Medulla oblongata (tissue), 1 donor: Measurements from ENCODE around the gene SNX32.
"Not testable (repeated sequence)": the region's sequence is repeated elsewhere in the genome, so short reads cannot be mapped to it uniquely, and the experiment has no call there.

ENCODE experiments used
- DNase-seq: peaks from one replicate; pipeline ENCODE4 v3.0.0-alpha.2; 2015; ENCODE audit errors: extremely low spot score

Gene SNX32

DNA sequence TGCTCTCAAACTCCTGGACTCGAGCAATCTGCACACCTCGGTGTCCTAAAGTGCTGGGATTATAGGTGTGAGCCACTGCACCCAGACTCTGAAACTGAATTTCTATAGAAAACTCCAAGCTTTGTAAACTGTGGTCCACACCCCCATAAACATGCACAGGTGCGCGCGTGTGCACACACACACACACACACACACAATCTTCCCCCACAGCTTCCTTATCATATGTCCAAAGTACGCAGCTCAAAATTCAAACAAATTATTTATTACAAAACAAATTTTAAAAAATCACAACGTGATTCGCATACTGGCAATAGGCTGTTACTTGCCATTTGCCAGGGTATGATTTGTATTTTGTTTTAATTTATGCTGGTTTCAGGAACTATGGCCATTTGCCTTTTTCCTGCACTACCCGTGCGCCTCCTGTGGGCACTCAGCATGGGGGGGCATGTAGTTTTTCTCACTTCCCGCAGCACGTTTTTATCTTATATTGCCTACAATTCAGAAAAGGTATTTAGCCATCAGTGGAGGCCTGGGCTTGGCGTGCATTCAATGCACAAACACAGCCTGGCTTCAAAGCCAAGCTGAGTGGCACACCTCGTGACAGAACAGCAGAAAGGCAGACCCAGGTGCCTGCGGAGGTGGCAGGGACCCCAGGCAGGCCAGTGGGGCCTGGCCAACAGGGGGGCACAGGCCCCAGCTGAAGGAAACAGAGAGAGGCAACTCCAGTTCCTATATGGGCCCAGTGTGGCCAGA lies 10.8 kb upstream of the SNX32 start:
- no peak for DNase-seq

DNA sequence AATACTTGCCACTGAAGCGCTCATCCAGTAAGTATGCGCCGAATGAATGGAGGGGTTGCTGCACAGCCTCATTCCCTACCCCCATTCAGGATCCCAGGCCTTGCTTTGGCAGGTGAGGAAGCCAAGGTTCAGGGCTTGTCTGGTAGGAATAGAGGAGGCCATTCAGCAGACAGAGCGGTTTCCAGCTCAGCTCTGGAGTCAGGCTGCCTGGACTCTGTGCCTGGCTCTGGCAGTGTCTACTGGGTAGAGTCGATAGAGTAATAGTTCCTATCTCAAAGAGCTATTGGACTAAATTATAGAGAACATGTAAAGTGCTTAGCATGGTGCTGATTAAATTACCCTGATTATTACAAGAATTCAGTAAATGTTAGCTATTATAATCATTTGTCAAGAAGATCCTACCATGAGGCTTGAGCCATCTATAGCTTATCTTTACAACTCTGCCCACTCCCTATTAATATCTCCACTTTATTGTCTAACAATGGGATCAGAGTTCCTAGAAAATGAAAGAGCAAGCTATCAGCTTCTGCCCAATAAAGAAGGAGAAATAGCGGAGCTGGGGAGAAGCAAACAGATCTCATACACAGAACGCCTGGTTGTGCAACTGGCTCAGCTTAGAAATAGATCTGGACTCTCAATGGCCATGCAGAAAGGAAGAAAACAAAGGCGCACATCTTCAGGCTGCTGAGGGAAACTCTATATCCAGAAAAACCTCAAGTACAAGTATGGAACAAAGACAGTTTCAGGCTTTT lies 6.6 kb upstream of the SNX32 start:
- DNase-seq: no peak

DNA sequence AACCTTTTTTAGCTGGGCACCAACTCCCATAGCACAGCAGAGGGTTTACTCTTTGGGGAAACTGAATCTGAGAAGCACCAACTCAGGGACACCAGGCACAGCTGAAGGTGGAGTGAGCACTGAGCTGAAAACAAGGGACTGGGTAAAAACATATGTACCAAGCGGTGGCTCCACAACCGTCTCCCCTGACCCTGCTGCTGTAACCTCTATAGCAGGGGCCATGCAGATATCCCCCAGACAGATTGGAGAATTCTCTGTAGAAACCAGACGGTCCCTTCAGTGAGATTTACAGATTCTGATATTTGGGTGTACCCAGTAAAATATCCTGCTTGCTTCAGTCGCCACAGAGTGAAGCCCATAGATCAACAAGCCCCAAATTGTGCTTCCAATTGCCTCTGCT lies 4.3 kb upstream of the SNX32 start:
- DNase-seq: no peak

- DNase-seq: not testable (repeated sequence)
Observed at GRCh38 chr11:65832231-65832630, 1.5 kb upstream of the SNX32 start.

DNA sequence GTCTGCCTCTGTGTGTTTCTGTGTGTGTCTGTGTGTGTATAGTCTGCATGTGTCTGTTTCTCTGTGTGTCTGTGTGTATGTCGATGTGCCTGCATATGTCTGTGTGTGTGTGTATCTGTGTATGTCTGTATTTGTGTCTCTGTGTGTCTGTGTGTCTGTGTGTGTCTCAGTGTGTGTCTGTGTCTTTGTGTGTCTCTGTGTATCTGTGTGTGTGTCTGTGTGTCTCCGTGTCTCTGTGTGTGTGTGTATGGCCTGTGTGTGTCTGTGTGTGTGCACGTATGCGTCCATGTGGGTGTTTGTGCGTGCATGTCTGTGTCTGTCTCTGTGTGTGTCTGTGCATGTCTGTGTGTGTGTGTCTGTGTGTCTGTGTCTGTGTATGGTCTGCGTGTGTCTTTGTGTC lies 439 bp downstream of the SNX32 start:
- DNase-seq: no peak

DNA sequence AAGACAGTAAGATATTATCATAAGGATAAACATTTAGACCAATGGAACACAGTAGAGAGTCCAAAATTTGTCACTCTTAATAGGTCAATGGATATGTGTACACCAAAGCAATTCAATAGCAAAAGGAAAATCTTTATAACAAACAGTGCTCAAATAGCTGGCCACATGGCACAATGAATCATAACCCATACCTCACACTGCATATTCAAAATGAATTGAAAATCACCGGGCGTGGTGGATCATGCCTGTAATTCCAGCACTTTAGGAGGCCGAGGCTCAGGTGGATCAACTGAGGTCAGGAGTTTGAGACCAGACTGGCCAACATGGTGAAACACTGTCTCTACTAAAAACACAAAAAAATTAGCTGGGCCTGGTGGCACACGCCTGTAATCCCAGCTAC lies 8.4 kb downstream of the SNX32 start:
- no peak for DNase-seq

- DNase-seq: no peak
Observed at GRCh38 chr11:65843811-65844210, 10.0 kb downstream of the SNX32 start.

- no peak for DNase-seq
Observed at GRCh38 chr11:65844231-65844872, 10.6 kb downstream of the SNX32 start.

DNA sequence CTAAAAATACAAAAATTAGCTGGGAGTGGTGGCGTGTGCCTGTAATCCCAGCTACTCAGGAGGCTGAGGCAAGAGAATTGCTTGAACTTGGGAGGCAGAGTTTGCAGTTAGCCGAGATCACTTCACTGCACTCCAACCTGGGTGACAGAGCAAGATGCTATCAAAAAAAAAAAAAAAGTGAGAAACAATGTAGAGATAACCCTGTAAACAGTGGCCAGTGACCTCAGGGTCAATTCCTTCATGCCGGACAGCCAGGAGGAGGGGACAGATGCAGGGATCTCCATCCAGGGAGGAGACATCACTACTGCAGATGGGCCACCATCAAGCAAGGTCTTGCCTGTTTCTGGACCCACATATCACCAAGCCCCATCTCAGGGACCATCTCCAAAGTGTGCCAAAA lies 14.0 kb downstream of the SNX32 start:
- no peak for DNase-seq

GRCh38 chr11:65848693-65849092 lies 14.9 kb downstream of the SNX32 start:
- not testable (repeated sequence) for DNase-seq

GRCh38 chr11:65849366-65849765 lies 15.6 kb downstream of the SNX32 start:
- no peak for DNase-seq

DNA sequence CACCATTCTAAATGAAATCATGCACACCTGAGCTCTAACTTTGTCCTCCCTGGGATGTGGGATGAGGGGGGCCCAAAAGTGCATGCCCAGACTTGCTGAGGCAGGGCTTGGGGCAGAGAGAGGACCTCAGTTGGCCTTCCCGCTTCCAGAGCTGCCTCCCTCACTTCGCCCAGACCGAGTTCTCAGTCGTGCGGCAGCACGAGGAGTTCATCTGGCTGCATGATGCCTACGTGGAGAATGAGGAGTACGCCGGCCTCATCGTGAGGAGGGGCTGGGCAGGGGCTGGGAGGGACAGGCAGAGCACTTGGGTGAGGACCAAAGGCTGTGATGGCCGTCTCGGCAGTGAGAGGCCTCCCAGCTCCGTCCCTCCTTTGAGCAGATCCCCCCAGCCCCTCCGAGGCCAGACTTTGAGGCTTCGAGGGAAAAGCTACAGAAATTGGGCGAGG lies 16.0 kb downstream of the SNX32 start:
- DNase-seq: no peak

GRCh38 chr11:65850217-65851082 lies 16.7 kb downstream of the SNX32 start:
- no peak for DNase-seq

DNA sequence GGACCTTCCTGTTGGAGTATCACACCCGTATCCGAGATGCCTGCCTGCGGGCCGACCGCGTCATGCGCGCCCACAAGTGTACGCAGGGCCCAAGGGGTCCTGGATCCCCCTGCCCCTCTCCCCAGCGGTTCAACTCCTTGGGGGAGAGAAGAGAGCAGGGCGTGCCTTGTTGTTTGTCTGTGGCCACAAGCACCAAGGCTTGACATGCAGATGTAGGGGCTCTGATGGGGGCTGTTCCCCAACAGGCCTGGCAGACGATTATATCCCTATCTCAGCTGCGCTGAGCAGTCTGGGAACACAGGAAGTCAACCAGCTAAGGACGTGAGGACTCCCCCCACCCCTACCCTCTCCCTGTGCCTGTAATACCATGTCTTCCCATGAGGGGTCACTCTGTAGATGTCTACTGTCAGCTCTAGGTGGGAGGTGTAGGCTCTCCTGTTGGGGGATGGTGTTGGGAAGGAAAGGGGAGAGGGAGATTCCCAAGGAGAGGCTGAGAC lies 17.4 kb downstream of the SNX32 start:
- no peak for DNase-seq

GRCh38 chr11:65851811-65852507 lies 18.2 kb downstream of the SNX32 start:
- no peak for DNase-seq

DNA sequence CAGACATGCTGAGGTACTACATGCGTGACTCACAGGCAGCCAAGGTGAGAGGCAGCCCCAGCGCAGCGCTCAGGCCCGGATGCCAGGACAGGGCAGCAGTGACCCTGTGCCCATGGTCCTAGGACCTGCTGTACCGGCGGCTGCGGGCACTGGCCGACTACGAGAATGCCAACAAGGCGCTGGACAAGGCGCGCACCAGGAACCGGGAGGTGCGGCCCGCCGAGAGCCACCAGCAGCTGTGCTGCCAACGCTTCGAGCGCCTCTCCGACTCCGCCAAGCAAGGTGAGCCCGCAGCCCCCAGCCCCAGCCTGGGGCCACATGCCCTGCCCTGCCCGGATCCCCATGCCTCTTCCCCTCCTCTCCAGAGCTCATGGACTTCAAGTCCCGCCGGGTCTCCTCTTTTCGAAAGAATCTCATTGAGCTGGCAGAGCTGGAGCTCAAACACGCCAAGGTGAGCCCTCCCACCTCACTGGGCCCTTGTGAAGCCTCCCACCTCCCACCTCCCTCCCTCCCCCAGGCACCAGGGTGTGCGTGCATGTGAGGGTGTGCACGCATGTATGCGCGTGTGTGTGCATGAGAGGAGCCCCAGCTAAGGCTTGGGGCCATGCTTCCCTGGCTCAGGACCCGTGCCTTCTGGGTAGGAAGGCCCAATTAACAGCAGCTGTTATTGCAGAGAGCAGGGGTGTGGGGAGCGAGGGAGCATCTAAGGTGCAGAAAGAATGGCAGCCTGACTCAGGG lies 18.9 kb downstream of the SNX32 start:
- no peak for DNase-seq

- DNase-seq: no peak
Observed at GRCh38 chr11:65853246-65853979, 19.6 kb downstream of the SNX32 start.

- no peak for DNase-seq
Observed at GRCh38 chr11:65854161-65854592, 20.4 kb downstream of the SNX32 start.
